ENCODE measurements around the gene C3orf18. TPM values are rescaled to one million over a fixed set of nuclear protein-coding genes. Genes with fewer than 3 reads are reported as not detected.

The C3orf18 gene
- total and polyA plus RNA-seq, 9 of the 15 experiments (the other 6 are each of a cell fraction or from before 2014, with no cell fraction given) = 0.01 to 2.3 (median 0.94) TPM

GRCh38 chr3:50539356-50540286, 27.9 kb downstream of the C3orf18 start (continued):
- TF ChIP-seq BCLAF1 (IDR thresholded peaks at IDR 0.05; ENCODE audit: borderline replicate concordance in 1 of 2, control insufficient read depth in 1 of 2, low read depth in 2 of 2, low read length in 1 of 2) (no peak), ZNF263 (CRISPR knock-in tag; IDR thresholded peaks at IDR 0.05; ENCODE audit: borderline replicate concordance) (peak; percentile 98), FOXK2 (conservative IDR thresholded peaks at IDR 0.05 in 1 of 2, IDR thresholded peaks at IDR 0.05 in 1 of 2; ENCODE audit: low read depth in 2 of 2) (peak; percentile 8 to 25; a peak in 3 of 4 replicates), POLR3A (IDR thresholded peaks at IDR 0.05; ENCODE audit: borderline replicate concordance, extremely low read depth, insufficient read depth, insufficient read length) (no peak), PTTG1 (tag; IDR thresholded peaks at IDR 0.05; ENCODE audit: low read depth) (no peak), NR2C2 (CRISPR knock-in tag; IDR thresholded peaks at IDR 0.05) (no peak), NR2C2 (tag; IDR thresholded peaks at IDR 0.05) (no peak), SREBF1 (IDR thresholded peaks at IDR 0.05; ENCODE audit: borderline replicate concordance, low read depth, low read length) (no peak), SMAD4 (CRISPR knock-in tag; conservative IDR thresholded peaks at IDR 0.05) (no peak), ZNF584 (CRISPR knock-in tag; IDR thresholded peaks at IDR 0.05; ENCODE audit: low read depth) (no peak), ZNF23 (CRISPR knock-in tag; IDR thresholded peaks at IDR 0.05) (no peak), ZC3H8 (IDR thresholded peaks at IDR 0.05) (no peak), STAT5A (IDR thresholded peaks at IDR 0.05; ENCODE audit: borderline replicate concordance, low read length) (peak; percentile 72), NUFIP1 (IDR thresholded peaks at IDR 0.05; ENCODE audit: partially characterized antibody) (no peak), TCFL5 (CRISPR knock-in tag; conservative IDR thresholded peaks at IDR 0.05) (no peak), IRF9 (tag; IDR thresholded peaks at IDR 0.05) (no peak), POU5F1 (IDR thresholded peaks at IDR 0.05; ENCODE audit: borderline replicate concordance, low read depth, low read length, partially characterized antibody) (no peak), NCOA4 (IDR thresholded peaks at IDR 0.05; ENCODE audit: partially characterized antibody) (no peak), SRF (CRISPR knock-in tag; IDR thresholded peaks at IDR 0.05) (no peak; a peak in 1 of 4 replicates), JUNB (CRISPR knock-in tag; conservative IDR thresholded peaks at IDR 0.05) (no peak), EHMT2 (IDR thresholded peaks at IDR 0.05) (no peak)
